SU-DHL-6 (cell line): ENCODE measurements around the gene MED29.

ENCODE experiments used
- H2AFZ ChIP-seq: fragments of 200-600 bp; sonication (generic); 2 replicates; pipeline ENCODE4 v1.6.1; 2014; ENCODE audit warnings: low read depth, mild to moderate bottlenecking, moderate library complexity, mixed read lengths, antibody characterized with exemption, low read length; ENCODE audit not compliant: severe bottlenecking
- H3F3A ChIP-seq: fragments of 200-600 bp; shearing (Covaris generic); 2 replicates; pipeline ENCODE4 v1.6.0; 2016; ENCODE audit warnings: antibody characterized with exemption, mild to moderate bottlenecking; ENCODE audit not compliant: insufficient read depth
- H3K27ac ChIP-seq: fragments of 200-600 bp; sonication (generic); 2 replicates; pipeline ENCODE4 v1.5.1; 2016; ENCODE audit warnings: low read depth, mild to moderate bottlenecking, low read length, moderate library complexity, mixed read lengths
- H3K27me3 ChIP-seq: fragments of 200-600 bp; sonication (generic), shearing (Covaris generic); 2 replicates; pipeline ENCODE4 v1.6.0; 2014; ENCODE audit warnings: mild to moderate bottlenecking, low read length
- H3K36me3 ChIP-seq: fragments of 200-600 bp; sonication (generic); 2 replicates; pipeline ENCODE4 v1.6.1; 2014; ENCODE audit warnings: mild to moderate bottlenecking, low read length, mixed read lengths
- H3K4me2 ChIP-seq: fragments of 300-600, 200-600 bp; shearing (Covaris generic), sonication (generic); 2 replicates; pipeline ENCODE4 v1.6.0; 2014; ENCODE audit warnings: low read length, low read depth, mild to moderate bottlenecking; ENCODE audit not compliant: poor library complexity, severe bottlenecking
- H3K4me3 ChIP-seq: fragments of 200-600 bp; sonication (generic); 2 replicates; pipeline ENCODE4 v1.5.1; 2014; ENCODE audit warnings: antibody characterized with exemption, low read length, mild to moderate bottlenecking, mixed read lengths; ENCODE audit not compliant: insufficient read depth, poor library complexity, severe bottlenecking
- H3K79me2 ChIP-seq: fragments of 200-600 bp; sonication (generic); 2 replicates; pipeline ENCODE4 v1.6.1; 2014; ENCODE audit warnings: mild to moderate bottlenecking, low read length, moderate library complexity; ENCODE audit not compliant: insufficient read depth
- H3K9ac ChIP-seq: fragments of 200-600 bp; sonication (generic); 2 replicates; pipeline ENCODE4 v1.7.0; 2014; ENCODE audit warnings: mild to moderate bottlenecking, low read length
- H3K9me2 ChIP-seq: fragments of 200-600 bp; sonication (generic); replicated peaks from 2 replicates; pipeline ENCODE4 v1.6.1; 2014; ENCODE audit warnings: low read length; ENCODE audit not compliant: insufficient read depth
- H3K9me3 ChIP-seq: fragments of 200-600 bp; sonication (generic); 2 replicates; pipeline ENCODE4 v1.6.1; 2014; ENCODE audit warnings: low read length, mixed read lengths; ENCODE audit not compliant: insufficient read depth
- H4K20me1 ChIP-seq: fragments of 200-600 bp; sonication (generic); 2 replicates; pipeline ENCODE4 v1.6.1; 2014; ENCODE audit warnings: low read depth, mild to moderate bottlenecking, antibody characterized with exemption, low read length, moderate library complexity, mixed read lengths
- EZH2phosphoT487 ChIP-seq: fragments of 200-600 bp; sonication (generic), shearing (Covaris generic); conservative IDR thresholded peaks from 2 replicates; pipeline ENCODE4 v1.6.1; 2018; ENCODE audit warnings: mild to moderate bottlenecking, antibody characterized with exemption, low read length, moderate library complexity, mixed read lengths
- TF ChIP-seq, protein P1 (sequence below): fragments of 200-600 bp; sonication (generic); IDR thresholded peaks from one replicate; pipeline ENCODE4 v1.5.1; 2017; ENCODE audit warnings: antibody characterized with exemption, mild to moderate bottlenecking, low read length, moderate library complexity; ENCODE audit not compliant: insufficient read depth, poor library complexity, severe bottlenecking

Gene MED29

DNA sequence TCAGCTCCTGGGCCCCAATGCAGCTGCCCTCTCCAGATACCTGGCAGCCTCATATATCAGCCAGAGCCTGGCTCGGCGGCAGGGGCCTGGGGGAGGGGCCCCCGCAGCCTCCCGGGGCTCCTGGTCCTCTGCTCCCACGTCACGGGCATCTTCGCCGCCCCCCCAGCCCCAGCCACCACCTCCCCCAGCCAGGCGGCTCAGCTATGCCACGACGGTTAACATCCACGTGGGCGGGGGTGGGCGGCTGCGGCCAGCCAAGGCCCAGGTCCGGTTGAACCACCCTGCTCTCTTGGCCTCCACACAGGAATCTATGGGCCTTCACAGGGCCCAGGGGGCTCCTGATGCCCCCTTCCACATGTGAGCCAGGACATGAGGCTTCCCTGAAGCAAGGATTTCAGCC lies 33.8 kb downstream of the MED29 start:
- Histone ChIP-seq H4K20me1 (no peaks in the 10 kb centered on the region), H2AFZ (no peak overlapping the region), H3K79me2 (no peaks in the 10 kb centered on the region), H3K36me3 (no peaks in the 10 kb centered on the region), H3K4me3 (no peak overlapping the region), H3K9me3 (no peaks in the 10 kb centered on the region), H3K27ac (no peak overlapping the region), H3K9me2 (no peaks in the 10 kb centered on the region), H3K4me2 (no peak overlapping the region), H3K9ac (no peak overlapping the region), H3K27me3 (no peaks in the 10 kb centered on the region), H3F3A (0 out of 2 replicates have a peak, but pooled peaks cover 14% of the 10 kb centered on the region)
- TF ChIP-seq EZH2phosphoT487: no peak
- TF ChIP-seq, protein P1, sequence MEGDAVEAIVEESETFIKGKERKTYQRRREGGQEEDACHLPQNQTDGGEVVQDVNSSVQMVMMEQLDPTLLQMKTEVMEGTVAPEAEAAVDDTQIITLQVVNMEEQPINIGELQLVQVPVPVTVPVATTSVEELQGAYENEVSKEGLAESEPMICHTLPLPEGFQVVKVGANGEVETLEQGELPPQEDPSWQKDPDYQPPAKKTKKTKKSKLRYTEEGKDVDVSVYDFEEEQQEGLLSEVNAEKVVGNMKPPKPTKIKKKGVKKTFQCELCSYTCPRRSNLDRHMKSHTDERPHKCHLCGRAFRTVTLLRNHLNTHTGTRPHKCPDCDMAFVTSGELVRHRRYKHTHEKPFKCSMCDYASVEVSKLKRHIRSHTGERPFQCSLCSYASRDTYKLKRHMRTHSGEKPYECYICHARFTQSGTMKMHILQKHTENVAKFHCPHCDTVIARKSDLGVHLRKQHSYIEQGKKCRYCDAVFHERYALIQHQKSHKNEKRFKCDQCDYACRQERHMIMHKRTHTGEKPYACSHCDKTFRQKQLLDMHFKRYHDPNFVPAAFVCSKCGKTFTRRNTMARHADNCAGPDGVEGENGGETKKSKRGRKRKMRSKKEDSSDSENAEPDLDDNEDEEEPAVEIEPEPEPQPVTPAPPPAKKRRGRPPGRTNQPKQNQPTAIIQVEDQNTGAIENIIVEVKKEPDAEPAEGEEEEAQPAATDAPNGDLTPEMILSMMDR: no peak

DNA sequence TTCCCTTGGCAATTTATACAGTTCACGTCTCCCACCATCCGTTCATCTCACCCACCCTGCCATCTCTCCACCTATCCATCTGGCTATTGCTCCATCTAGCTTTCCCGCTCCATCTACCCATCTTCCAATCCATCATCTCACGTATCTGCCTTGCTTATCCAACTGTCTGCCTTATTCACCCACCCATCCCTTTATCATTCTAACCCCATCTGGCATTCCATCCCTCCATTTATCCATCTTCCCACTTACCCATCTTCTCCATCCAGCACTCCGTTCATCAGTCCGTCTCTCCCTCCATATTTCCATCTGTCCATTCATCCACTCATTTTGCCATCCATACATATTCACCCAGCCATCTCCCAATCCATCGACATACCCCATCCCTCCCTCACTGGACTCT lies 34.6 kb downstream of the MED29 start:
- Histone ChIP-seq H3K36me3 (no peaks in the 10 kb centered on the region), H3K9me2 (no peaks in the 10 kb centered on the region), H3K9me3 (no peaks in the 10 kb centered on the region), H3K4me3 (no peak overlapping the region), H3K9ac (no peak overlapping the region), H3K27ac (no peak overlapping the region), H4K20me1 (no peaks in the 10 kb centered on the region), H2AFZ (no peak overlapping the region), H3K79me2 (no peaks in the 10 kb centered on the region), H3K27me3 (no peaks in the 10 kb centered on the region), H3F3A (peaks cover 19% of the 10 kb centered on the region), H3K4me2 (no peak overlapping the region)
- TF ChIP-seq EZH2phosphoT487: no peak
- TF ChIP-seq, protein P1: no peak

DNA sequence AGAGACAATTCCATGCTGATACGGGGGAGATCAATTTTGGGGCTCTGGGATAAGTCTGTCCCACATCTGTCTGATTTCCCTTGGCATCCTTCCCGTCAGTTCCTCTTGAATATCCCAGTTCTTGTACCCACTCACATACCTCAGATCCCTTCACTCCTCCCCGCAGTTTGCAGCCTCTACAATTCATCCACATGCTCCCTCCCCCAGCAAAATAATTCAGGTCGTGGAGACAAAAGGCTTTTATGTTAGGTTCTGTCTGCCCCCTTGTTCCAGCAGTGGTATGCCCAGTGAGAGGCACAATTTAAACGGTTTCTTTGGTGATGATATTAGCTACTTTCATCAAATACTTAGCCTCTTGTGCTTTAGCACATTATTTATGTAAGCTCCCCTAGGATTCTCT lies 35.0 kb downstream of the MED29 start:
- no peak overlapping the region for H3K4me2 ChIP-seq
- no peaks in the 10 kb centered on the region for H4K20me1 ChIP-seq
- H3K4me3 ChIP-seq: no peak overlapping the region
- H3K9me3 ChIP-seq: no peaks in the 10 kb centered on the region
- TF ChIP-seq, protein P1: no peak
- TF ChIP-seq EZH2phosphoT487: no peak
- no peaks in the 10 kb centered on the region for H3K9me2 ChIP-seq
- H3K36me3 ChIP-seq: no peaks in the 10 kb centered on the region
- H3K9ac ChIP-seq: no peak overlapping the region
- no peaks in the 10 kb centered on the region for H3K79me2 ChIP-seq
- H3F3A ChIP-seq: peaks cover 24% of the 10 kb centered on the region
- no peak overlapping the region for H2AFZ ChIP-seq
- no peak overlapping the region for H3K27ac ChIP-seq
- H3K27me3 ChIP-seq: no peaks in the 10 kb centered on the region

DNA sequence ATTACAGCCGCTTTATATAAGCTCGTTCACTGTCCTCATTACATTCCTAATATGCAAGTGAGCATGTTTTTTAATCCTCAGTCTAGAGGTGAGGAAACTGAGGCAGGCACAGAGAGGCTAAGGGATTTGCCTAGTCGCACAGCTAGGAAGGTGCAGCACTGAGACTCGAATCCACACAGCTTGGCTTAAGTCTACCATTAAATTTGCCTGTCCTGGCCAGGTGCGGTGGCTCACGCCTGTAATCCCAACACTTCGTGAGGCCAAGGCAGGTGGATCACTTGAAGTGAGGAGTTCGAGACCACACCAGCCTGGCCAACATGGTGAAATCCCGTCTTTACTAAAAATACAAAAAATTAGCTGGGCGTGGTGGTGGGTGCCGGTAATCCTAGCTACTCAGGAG lies 36.5 kb downstream of the MED29 start:
- H3K79me2 ChIP-seq: no peaks in the 10 kb centered on the region
- H2AFZ ChIP-seq: no peak overlapping the region
- H3K4me3 ChIP-seq: no peak overlapping the region
- no peak overlapping the region for H3K27ac ChIP-seq
- H3K27me3 ChIP-seq: no peaks in the 10 kb centered on the region
- TF ChIP-seq EZH2phosphoT487: no peak
- TF ChIP-seq, protein P1: no peak
- H4K20me1 ChIP-seq: no peaks in the 10 kb centered on the region; the same call in 1 of the 2 replicates
- peaks cover 35% of the 10 kb centered on the region for H3F3A ChIP-seq
- H3K4me2 ChIP-seq: no peak overlapping the region
- no peaks in the 10 kb centered on the region for H3K9me2 ChIP-seq
- no peak overlapping the region for H3K9ac ChIP-seq
- no peaks in the 10 kb centered on the region for H3K9me3 ChIP-seq
- peaks cover 4% of the 10 kb centered on the region; the same call in 1 of the 2 replicates for H3K36me3 ChIP-seq
